ENCODE results near the gene TENM4.
"Not testable (repeated sequence)": the region's sequence is repeated elsewhere in the genome, so short reads cannot be mapped to it uniquely, and the experiment has no call there.

The TENM4 gene

DNA sequence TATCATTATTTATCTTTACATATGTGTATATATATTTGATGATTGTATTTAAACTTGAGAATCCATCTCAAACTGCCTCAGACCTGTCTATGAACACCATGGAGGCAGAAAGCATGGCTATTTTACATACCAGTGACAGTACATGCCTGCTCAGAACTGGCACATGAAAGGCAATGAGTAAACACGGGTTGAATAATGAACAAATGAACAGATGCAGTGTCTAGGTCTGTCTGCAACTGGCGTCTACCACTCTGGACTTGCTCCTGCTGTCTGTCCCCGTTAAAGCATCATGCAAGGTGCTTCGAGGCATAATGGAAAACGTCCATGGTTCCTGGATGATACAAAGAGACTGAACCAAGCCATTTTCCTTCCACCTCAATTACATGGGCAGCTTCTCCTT, 594.6 kb downstream of the TENM4 start:
- no peak for DNase-seq (ENCODE audit: low read depth in 2 of 2)

GRCh38 chr11:78845496-78845895, 595.3 kb downstream of the TENM4 start:
- no peak for DNase-seq (ENCODE audit: low read depth in 2 of 2)

DNA sequence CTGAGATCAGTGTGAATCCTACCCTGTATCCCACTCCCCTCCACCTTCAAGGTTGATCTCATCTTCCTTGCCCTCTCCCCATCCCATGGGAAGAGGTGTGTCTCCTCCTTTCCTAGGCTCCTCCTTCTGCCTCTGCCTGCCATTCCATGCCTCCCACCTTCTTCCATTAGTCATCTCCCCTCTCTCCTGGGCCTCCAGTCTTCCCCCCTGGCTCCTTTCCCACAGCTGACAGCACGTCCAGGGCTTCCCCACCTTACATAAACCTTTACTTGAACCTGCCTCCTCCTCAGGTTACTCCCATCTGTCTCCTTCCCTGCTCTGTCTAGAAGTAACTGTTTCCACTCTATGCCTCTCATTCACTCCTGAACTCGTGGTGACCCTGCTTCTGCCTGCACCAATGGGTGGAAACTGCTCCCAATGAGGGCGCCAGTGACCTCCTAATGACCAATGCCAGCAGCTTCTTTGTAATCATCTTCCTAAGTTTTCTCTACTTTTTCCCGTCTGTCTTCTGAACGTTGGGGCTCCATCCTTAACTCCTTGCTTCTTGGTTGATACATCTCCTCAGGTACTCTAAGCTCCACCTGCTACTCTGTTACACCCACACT, 599.3 kb downstream of the TENM4 start:
- no peak for DNase-seq (ENCODE audit: low read depth in 2 of 2)

DNA sequence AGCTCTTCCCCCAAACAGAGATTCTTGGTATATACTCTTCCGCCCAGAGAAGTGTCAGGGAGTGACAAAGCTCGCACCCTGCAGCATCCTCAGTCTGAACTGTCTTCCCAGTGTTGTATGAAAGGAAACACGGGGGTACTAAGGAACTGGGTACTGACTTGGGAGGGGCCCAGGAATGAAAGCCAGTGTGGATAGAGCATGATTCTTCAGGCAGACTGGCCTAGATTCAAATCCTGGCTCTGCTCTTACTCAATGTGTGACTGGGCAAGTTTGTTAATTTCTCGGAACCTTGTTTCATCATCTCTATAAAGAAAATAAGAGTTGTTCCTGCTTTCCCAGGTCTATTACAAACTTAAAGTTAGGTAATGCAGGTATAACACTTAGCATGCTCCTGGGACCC, 600.2 kb downstream of the TENM4 start:
- no peak for DNase-seq (ENCODE audit: low read depth in 2 of 2)

- no peak for DNase-seq (ENCODE audit: low read depth in 2 of 2)
These were observed 600.6 kb downstream of the TENM4 start for GRCh38 chr11:78840200-78840599.

GRCh38 chr11:78838417-78838816, 602.4 kb downstream of the TENM4 start:
- no peak for DNase-seq (ENCODE audit: low read depth in 2 of 2)

DNA sequence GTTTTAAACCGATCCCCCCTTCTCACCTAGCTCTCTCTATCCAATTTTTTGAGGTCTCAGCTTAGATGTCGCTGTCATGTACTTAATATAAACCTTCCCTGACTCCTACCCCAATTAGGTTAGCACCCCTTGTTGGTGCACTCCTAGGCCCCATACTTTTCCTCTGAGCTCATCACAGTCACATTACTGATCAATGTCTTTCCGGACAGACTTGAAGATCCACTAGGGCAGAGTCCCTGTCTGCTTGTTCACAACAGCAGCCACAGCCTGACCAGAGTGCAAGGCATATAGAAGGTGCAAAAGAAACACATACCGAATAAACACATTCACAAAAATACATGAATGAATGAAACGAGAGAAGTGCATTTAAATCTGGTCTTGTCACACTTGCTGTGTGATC, 605.2 kb downstream of the TENM4 start:
- DNase-seq (ENCODE audit: low read depth in 2 of 2): no peak

GRCh38 chr11:78834886-78835285, 605.9 kb downstream of the TENM4 start:
- DNase-seq (ENCODE audit: low read depth in 2 of 2): no peak

GRCh38 chr11:78833237-78833636, 607.6 kb downstream of the TENM4 start:
- DNase-seq (ENCODE audit: low read depth in 2 of 2): no peak

- no peak for DNase-seq (ENCODE audit: low read depth in 2 of 2)
These were observed 608.4 kb downstream of the TENM4 start for GRCh38 chr11:78832226-78832947.

DNA sequence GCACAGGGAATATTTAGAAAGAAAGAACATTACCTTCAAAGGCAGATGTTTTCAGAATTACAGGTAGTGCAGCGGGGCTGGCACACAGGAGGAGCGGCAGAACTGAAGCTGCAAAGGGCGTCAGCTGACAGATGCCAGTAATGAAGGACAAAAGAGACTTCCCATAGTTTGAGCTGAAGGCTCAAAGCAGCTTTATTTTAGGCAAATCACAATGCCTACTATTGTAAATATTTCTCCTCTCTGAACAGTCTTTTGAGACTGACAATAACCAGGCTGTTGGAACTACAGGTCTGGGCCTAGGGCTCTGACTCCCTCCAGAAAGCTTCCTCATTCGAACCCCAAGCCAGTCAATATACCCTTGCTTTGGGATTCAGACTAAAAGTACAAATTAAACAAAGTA, 609.3 kb downstream of the TENM4 start:
- DNase-seq (ENCODE audit: low read depth in 2 of 2): no peak

DNA sequence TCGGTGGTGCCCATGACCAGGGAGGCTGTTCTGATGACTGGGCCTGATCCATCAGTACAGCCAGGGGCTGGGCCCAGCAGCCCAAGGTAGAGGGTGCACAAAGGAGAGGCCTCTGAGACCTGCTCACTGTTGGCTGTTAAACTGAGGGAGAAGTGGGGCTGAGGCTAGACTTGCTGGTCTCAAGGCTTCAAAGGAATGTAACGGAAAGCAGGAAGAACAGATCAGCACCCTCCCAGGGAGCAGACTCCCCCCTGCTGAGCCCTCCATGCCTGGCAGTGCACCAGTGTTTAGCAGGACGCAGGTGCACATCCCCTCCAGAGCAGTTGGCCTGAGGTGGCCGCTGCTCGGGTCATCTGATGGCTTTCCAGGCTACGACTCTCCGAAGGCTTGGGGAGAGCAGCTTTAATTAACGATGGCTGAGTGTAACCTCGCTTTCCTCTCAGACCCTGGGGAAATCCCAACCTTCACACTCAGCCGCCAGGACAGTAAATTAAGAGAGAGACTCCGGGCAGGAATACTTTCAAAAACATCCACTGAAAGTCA, 610.5 kb downstream of the TENM4 start:
- no peak for DNase-seq (ENCODE audit: low read depth in 2 of 2)

- DNase-seq (ENCODE audit: low read depth in 2 of 2): no peak
These were observed 611.7 kb downstream of the TENM4 start for GRCh38 chr11:78829146-78829545.

GRCh38 chr11:78828676-78829075, 612.2 kb downstream of the TENM4 start:
- DNase-seq (ENCODE audit: low read depth in 2 of 2): no peak

- not testable (repeated sequence) for DNase-seq (ENCODE audit: low read depth in 2 of 2)
These were observed 613.5 kb downstream of the TENM4 start for GRCh38 chr11:78827291-78827690.

- DNase-seq (ENCODE audit: low read depth in 2 of 2): no peak
These were observed 615.2 kb downstream of the TENM4 start for GRCh38 chr11:78825591-78826020.

DNA sequence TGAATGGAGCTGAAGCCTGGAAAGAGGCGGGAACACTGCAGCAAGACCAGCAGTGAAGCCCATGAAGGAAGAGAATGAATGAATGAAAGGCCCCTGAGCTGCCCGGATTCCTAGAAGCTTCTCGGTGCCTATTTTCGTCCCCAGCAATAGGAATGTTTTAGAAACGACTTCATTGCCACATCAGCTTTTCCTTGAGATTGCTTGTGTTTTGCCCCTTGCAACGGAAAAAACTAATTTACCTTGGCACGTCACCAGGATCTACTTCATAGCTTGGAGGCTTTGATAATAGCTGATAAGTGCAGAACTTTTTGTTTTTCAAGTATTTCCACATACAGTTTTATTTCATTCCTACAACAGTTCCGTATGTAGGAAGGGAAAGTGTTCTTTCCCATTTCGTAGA, 617.2 kb downstream of the TENM4 start:
- DNase-seq (ENCODE audit: low read depth in 2 of 2): no peak

DNA sequence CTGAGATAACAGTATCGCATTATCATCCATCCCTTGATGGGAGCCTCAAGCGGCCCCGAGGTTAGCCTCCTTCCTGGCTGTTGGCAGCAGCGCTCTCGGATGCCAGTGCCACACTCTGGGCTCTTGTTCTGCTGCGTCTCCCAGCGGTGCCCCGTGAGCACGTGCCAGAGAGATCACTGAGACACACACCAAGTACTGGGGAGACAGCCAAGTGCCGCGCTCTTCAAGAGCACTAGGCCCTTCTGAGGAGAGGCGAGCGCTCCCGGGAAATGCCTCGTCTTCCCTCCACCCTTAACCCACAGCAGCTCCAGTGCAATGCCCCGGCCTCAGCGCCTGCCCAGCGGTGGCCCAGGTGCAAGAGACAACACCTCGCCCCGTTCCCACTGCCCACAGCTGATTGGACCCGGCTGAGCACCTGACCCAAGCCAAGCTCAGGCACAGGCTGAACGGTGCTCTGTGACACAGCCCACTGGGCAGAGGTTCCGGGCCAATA, 617.9 kb downstream of the TENM4 start:
- no peak for DNase-seq (ENCODE audit: low read depth in 2 of 2)

GRCh38 chr11:78821371-78822306, 619.2 kb downstream of the TENM4 start:
- no peak for DNase-seq (ENCODE audit: low read depth in 2 of 2)

DNA sequence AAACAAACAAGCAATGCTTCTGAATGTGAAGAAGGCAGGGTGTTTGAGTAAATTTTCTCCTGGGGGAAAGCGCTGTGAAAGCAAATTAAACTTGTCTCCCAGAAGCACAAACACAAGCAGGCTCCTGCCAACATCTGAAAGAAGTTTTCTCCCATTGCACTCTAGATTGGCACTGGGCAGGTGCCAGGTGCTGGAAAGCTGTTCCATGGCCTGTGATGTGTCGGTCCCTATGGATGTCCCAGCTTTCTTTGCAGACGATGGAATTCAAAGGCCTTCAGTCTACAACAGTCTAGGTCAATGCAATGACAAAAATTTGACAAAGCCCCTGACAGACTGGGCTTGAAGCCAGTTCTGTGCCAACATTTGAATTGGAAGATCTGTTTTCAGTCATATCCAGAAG, 620.1 kb downstream of the TENM4 start:
- DNase-seq (ENCODE audit: low read depth in 2 of 2): no peak

DNA sequence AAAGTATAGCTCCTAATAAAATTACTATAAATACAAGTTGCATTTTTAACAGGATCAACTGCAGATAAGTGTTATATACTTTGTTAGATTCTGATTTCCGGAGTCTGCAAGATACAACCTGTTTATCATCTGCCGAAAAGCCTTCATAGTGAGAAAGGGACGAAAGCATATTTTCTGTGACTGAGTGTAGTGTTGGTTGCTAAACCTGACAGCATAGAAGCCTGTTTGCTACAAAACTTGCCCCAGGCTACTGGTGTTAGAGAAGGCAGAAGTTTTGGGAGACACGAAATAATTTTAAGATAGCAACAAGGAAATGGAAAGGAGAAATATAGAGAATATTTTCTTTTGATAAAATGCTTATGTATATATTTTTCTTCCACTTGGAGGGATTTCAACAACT, 622.6 kb downstream of the TENM4 start:
- no peak for DNase-seq (ENCODE audit: low read depth in 2 of 2)

DNA sequence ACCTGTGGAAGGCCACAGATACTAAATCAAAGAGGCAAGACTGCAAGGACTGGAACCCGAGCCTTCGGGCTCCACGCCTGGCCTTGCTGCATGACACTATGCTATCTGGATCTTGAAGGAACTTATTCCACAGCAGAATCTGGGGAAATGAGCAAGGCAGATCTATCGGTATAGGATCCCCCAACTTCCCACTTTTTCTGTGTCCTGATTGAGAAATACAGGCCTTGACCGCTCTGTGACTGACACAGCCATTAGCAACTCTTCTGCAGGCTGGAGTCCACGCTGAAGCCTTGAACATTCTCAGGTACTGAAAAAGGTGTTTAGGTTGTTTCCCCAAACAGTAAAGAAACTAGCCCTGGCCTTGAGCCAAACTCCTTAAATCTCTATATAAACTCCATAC, 625.0 kb downstream of the TENM4 start:
- DNase-seq (ENCODE audit: low read depth in 2 of 2): no peak
